Measurements from ENCODE around the gene RHAG.
"Not testable (repeated sequence)": the region's sequence is repeated elsewhere in the genome, so short reads cannot be mapped to it uniquely, and the experiment has no call there.

Gene RHAG

GRCh38 chr6:49636713-49637349, at the start of gene RHAG:
Gene RHAG, minus strand, starts transcription at chr6:49636839. Its CDS starts 27 bp downstream, at chr6:49636812.
- no peak for FAIRE-seq

- no peak for FAIRE-seq
Measured at GRCh38 chr6:49676671-49677281, 40.1 kb upstream of the RHAG start.

- FAIRE-seq: no peak
Measured at GRCh38 chr6:49675816-49676215, 39.2 kb upstream of the RHAG start.

- no peak for FAIRE-seq
Measured at GRCh38 chr6:49668083-49668511, 31.5 kb upstream of the RHAG start.

GRCh38 chr6:49666930-49667757, 30.5 kb upstream of the RHAG start:
- FAIRE-seq: no peak

GRCh38 chr6:49666480-49666879, 29.8 kb upstream of the RHAG start:
- FAIRE-seq: no peak

GRCh38 chr6:49664817-49665216, 28.2 kb upstream of the RHAG start:
- no peak for FAIRE-seq

GRCh38 chr6:49664054-49664453, 27.4 kb upstream of the RHAG start:
- FAIRE-seq: not testable (repeated sequence)

- no peak for FAIRE-seq
Measured at GRCh38 chr6:49662892-49663261, 26.2 kb upstream of the RHAG start.

- FAIRE-seq: no peak
Measured at GRCh38 chr6:49662231-49662891, 25.7 kb upstream of the RHAG start.

- no peak for FAIRE-seq
Measured at GRCh38 chr6:49653942-49654341, 17.3 kb upstream of the RHAG start.

GRCh38 chr6:49653438-49653837, 16.8 kb upstream of the RHAG start:
- FAIRE-seq: no peak

- FAIRE-seq: no peak
Measured at GRCh38 chr6:49651239-49651638, 14.6 kb upstream of the RHAG start.

- FAIRE-seq: no peak
Measured at GRCh38 chr6:49649988-49650387, 13.3 kb upstream of the RHAG start.

- FAIRE-seq: no peak
Measured at GRCh38 chr6:49648036-49648435, 11.4 kb upstream of the RHAG start.

- no peak for FAIRE-seq
Measured at GRCh38 chr6:49647476-49647875, 10.8 kb upstream of the RHAG start.

GRCh38 chr6:49646942-49647341, 10.3 kb upstream of the RHAG start:
- no peak for FAIRE-seq

GRCh38 chr6:49646130-49646824, 9.6 kb upstream of the RHAG start:
- no peak for FAIRE-seq

GRCh38 chr6:49645139-49645538, 8.5 kb upstream of the RHAG start:
- FAIRE-seq: no peak

GRCh38 chr6:49639177-49639817, 2.7 kb upstream of the RHAG start:
- no peak for FAIRE-seq

- no peak for FAIRE-seq
Measured at GRCh38 chr6:49637350-49637731, 702 bp upstream of the RHAG start.

- FAIRE-seq: no peak
Measured at GRCh38 chr6:49635978-49636712, 494 bp downstream of the RHAG start.
